Liver (tissue), 9 donors: ENCODE results near the gene CD244. TPM values are rescaled to one million over a fixed set of nuclear protein-coding genes. Genes with fewer than 3 reads are reported as not detected.

Experiments
- DNase-seq: peaks from one replicate; pipeline ENCODE4 v3.0.0-alpha.2; 2017; ENCODE audit warnings: low spot score
- H3K27ac ChIP-seq, 2 donors: one replicate each; pipeline ENCODE4 v1.7.0; 2013; ENCODE audit warnings: inconsistent platforms in 2 of 2, low read length in 2 of 2, control low read depth in 1 of 2, low read depth in 1 of 2, mild to moderate bottlenecking in 1 of 2
- H3K27me3 ChIP-seq, 4 donors: one replicate each; pipeline versions ENCODE4 v1.6.1 to v1.7.0; 2013; ENCODE audit warnings: low read length in 3 of 4, inconsistent platforms in 1 of 4, mild to moderate bottlenecking in 1 of 4, moderate library complexity in 1 of 4; ENCODE audit not compliant: control insufficient read depth in 4 of 4, insufficient read depth in 4 of 4
- H3K36me3 ChIP-seq, 4 donors: one replicate each; pipeline versions ENCODE4 v1.6.1 to v1.7.0; 2013; ENCODE audit warnings: low read length in 3 of 4, mild to moderate bottlenecking in 3 of 4, low read depth in 1 of 4, moderate library complexity in 1 of 4; ENCODE audit not compliant: control insufficient read depth in 4 of 4, insufficient read depth in 3 of 4
- H3K4me1 ChIP-seq, 4 donors: one replicate each; pipeline versions ENCODE4 v1.6.1 to v1.7.0; 2013; ENCODE audit warnings: low read length in 3 of 4, mild to moderate bottlenecking in 3 of 4, moderate library complexity in 1 of 4; ENCODE audit not compliant: control insufficient read depth in 4 of 4, insufficient read depth in 4 of 4
- H3K4me3 ChIP-seq, 3 donors: one replicate each; pipeline versions ENCODE4 v1.6.1 to v1.7.0; 2013; ENCODE audit warnings: low read length in 3 of 3, control low read depth in 1 of 3, low read depth in 1 of 3, mild to moderate bottlenecking in 1 of 3
- H3K9ac ChIP-seq, 2 donors: one replicate each; pipeline ENCODE4 v1.7.0; 2013; ENCODE audit warnings: low read length in 2 of 2, mild to moderate bottlenecking in 2 of 2, moderate library complexity in 2 of 2, control low read depth in 1 of 2, low read depth in 1 of 2
- H3K9me3 ChIP-seq, 4 donors: one replicate each; pipeline versions ENCODE4 v1.6.1 to v1.7.0; 2013; ENCODE audit warnings: low read length in 3 of 4; ENCODE audit not compliant: control insufficient read depth in 4 of 4
- ATF3 ChIP-seq: IDR thresholded peaks from 2 replicates; pipeline ENCODE4 v1.6.1; 2016; ENCODE audit warnings: antibody characterized with exemption
- EGR1 ChIP-seq, 2 donors: IDR thresholded peaks; 2 replicates each; pipeline ENCODE4 v1.6.1; 2016 to 2018; ENCODE audit warnings: antibody characterized with exemption in 2 of 2, low read depth in 2 of 2
- FOXA1 ChIP-seq: IDR thresholded peaks from 2 replicates; pipeline ENCODE4 v1.6.1; 2016; ENCODE audit warnings: antibody characterized with exemption
- FOXA2 ChIP-seq: IDR thresholded peaks from 2 replicates; pipeline ENCODE4 v1.6.1; 2016; ENCODE audit warnings: antibody characterized with exemption
- GABPA ChIP-seq, 2 donors: IDR thresholded peaks in 1 of 2; conservative IDR thresholded peaks in 1 of 2; 2 replicates each; pipeline ENCODE4 v1.6.1; 2016; ENCODE audit warnings: antibody characterized with exemption in 2 of 2, mild to moderate bottlenecking in 1 of 2, moderate library complexity in 1 of 2
- HNF4A ChIP-seq, 2 donors: conservative IDR thresholded peaks; 2 replicates each; pipeline ENCODE4 v1.6.1; 2016; ENCODE audit warnings: antibody characterized with exemption in 2 of 2, mild to moderate bottlenecking in 2 of 2
- HNF4G ChIP-seq: IDR thresholded peaks from 2 replicates; pipeline ENCODE4 v1.6.1; 2016; ENCODE audit warnings: antibody characterized with exemption
- JUND ChIP-seq, 2 donors: IDR thresholded peaks; 2 replicates each; pipeline ENCODE4 v1.6.1; 2016; ENCODE audit warnings: antibody characterized with exemption in 2 of 2
- NR2F2 ChIP-seq: IDR thresholded peaks from 2 replicates; pipeline ENCODE4 v1.6.1; 2016; ENCODE audit warnings: antibody characterized with exemption
- RAD21 ChIP-seq, 2 donors: IDR thresholded peaks; 2 replicates each; pipeline ENCODE4 v1.6.1; 2016; ENCODE audit warnings: antibody characterized with exemption in 2 of 2, mild to moderate bottlenecking in 2 of 2
- RXRA ChIP-seq, 2 donors: IDR thresholded peaks; 2 replicates each; pipeline ENCODE4 v1.6.1; 2017 to 2018; ENCODE audit warnings: antibody characterized with exemption in 2 of 2, mild to moderate bottlenecking in 1 of 2
- SP1 ChIP-seq: IDR thresholded peaks from 2 replicates; pipeline ENCODE4 v1.6.1; 2018; ENCODE audit warnings: antibody characterized with exemption, mild to moderate bottlenecking
- TAF1 ChIP-seq: conservative IDR thresholded peaks from 2 replicates; pipeline ENCODE4 v1.6.1; 2016; ENCODE audit warnings: antibody characterized with exemption, mild to moderate bottlenecking
- YY1 ChIP-seq: IDR thresholded peaks from 2 replicates; pipeline ENCODE4 v1.6.1; 2016; ENCODE audit warnings: antibody characterized with exemption, mild to moderate bottlenecking
- ZBTB33 ChIP-seq: IDR thresholded peaks from 2 replicates; pipeline ENCODE4 v1.6.1; 2016; ENCODE audit warnings: antibody characterized with exemption
- WGBS: extraction: QIAGEN DNeasy Blood & Tissue Kit; methylation state at CpG from one replicate; pipeline ENCODE4 v1.1.7; 2013; 5-methylcytosine and 5-hydroxymethylcytosine counted together
- polyA plus RNA-seq, 2 donors: library from polyadenylated mRNA; stranded (reverse) in 1 of 2; unstranded in 1 of 2; fragments of 200-250 nt in 1 of 2; fragments of >200 nt in 1 of 2; fragmentation: Nextera tagmentation in 1 of 2; extraction: Ambion mirVana in 1 of 2; gene quantifications; one replicate each; pipeline versions ENCODE4 v1.2.1 to v1.2.3, GENCODE V29; 2013 to 2015
- total RNA-seq, 2 donors: library from RNA; depleted of rRNA; stranded (reverse); fragments of >200 nt; gene quantifications; one replicate each; pipeline ENCODE4 v1.2.3, GENCODE V29; 2014
- TF ChIP-seq, protein P1 (sequence below): IDR thresholded peaks from 2 replicates; pipeline ENCODE4 v1.6.1; 2016; ENCODE audit warnings: antibody characterized with exemption
- TF ChIP-seq, protein P2 (sequence below): IDR thresholded peaks from 2 replicates; pipeline ENCODE4 v1.6.1; 2016; ENCODE audit warnings: antibody characterized with exemption, mild to moderate bottlenecking
- donor health status: healthy.
- donor health status: healthy.
- donor health status: healthy.
- donor health status: healthy.
- donor health status: healthy.

The CD244 gene
- total and polyA plus RNA-seq, 4 donors = 0.85 to 6.6 (median 1.8) TPM

DNA sequence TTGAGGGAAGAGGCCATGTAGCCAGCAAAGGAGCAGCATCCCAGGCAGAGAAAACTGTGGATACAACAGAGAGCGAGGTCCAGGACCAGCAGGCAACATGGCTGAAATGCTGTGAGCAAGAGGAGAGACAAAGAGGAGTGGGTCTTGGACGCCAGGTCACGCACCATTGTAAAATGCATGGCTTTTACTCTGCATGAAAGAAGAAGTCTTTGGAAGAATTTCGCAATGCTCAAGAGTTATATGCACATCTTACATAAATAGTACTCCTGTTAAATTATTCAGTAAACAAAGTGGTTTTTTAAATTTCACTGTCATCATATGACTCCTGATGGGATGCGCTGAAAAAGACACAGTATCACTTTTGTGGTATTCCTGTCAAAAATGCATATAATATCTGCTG, 3.5 kb downstream of the CD244 start:
- Histone ChIP-seq H3K9ac (no peak overlapping the region), H3K4me3 (no peak overlapping the region), H3K4me1 (peaks cover 0 to 8% (median 8%) of the 10 kb centered on the region in 4 donors), H3K27me3 (no peaks in the 10 kb centered on the region), H3K27ac (no peak overlapping the region), H3K36me3 (no peaks in the 10 kb centered on the region), H3K9me3 (no peaks in the 10 kb centered on the region)
- TF ChIP-seq JUND (IDR thresholded peaks at IDR 0.05) (no peak), ZBTB33 (no peak), HNF4G (no peak), NR2F2 (no peak)
- WGBS = 90% methylated on average over 5 of the region's 5 CpGs
- DNase-seq = no peak

DNA sequence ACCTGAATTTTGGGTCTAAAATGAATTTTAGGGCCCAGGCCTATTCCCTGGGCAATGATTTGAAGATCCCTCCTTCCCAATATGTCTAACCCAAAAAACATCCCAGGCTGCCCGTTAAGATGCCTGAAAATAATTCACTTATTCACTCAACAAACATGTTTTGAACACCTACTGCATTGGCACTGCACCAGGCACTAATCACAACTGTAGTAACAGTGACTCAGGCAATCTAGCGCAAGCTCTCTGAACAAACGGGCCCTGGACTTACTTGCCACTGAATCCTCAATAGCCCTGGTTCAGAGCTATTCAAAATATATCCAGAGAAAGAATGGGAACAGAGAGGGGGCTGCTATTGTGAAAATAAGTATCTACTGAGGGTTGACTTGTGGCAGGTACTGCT, 4.2 kb downstream of the CD244 start:
- DNase-seq = no peak
- no peak overlapping the region for H3K27ac ChIP-seq
- no peaks in the 10 kb centered on the region for H3K36me3 ChIP-seq
- peaks cover 0 to 8% (median 8%) of the 10 kb centered on the region in 4 donors for H3K4me1 ChIP-seq
- 71% methylated on average over 3 of the region's 3 CpGs for WGBS
- H3K27me3 ChIP-seq = no peaks in the 10 kb centered on the region
- no peak overlapping the region for H3K9ac ChIP-seq
- no peak overlapping the region for H3K4me3 ChIP-seq
- no peak for TF ChIP-seq TAF1
- no peak for TF ChIP-seq FOXA2
- no peak for TF ChIP-seq SP1
- TF ChIP-seq HNF4A (conservative IDR thresholded peaks at IDR 0.05) = no peak
- no peak for TF ChIP-seq ATF3
- TF ChIP-seq JUND (IDR thresholded peaks at IDR 0.05) = no peak
- TF ChIP-seq YY1 = no peak
- no peak for TF ChIP-seq RAD21 (IDR thresholded peaks at IDR 0.05)
- no peak for TF ChIP-seq FOXA1
- no peak for TF ChIP-seq NR2F2
- no peak for TF ChIP-seq GABPA (IDR thresholded peaks at IDR 0.05 in 1 of 2, conservative IDR thresholded peaks at IDR 0.05 in 1 of 2)
- no peak for TF ChIP-seq RXRA (IDR thresholded peaks at IDR 0.05)
- TF ChIP-seq, protein P1, sequence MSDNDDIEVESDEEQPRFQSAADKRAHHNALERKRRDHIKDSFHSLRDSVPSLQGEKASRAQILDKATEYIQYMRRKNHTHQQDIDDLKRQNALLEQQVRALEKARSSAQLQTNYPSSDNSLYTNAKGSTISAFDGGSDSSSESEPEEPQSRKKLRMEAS = no peak
- TF ChIP-seq EGR1 (IDR thresholded peaks at IDR 0.05; ENCODE audit: low read depth in 2 of 2) = no peak
- TF ChIP-seq ZBTB33 = no peak
- TF ChIP-seq, protein P2, sequence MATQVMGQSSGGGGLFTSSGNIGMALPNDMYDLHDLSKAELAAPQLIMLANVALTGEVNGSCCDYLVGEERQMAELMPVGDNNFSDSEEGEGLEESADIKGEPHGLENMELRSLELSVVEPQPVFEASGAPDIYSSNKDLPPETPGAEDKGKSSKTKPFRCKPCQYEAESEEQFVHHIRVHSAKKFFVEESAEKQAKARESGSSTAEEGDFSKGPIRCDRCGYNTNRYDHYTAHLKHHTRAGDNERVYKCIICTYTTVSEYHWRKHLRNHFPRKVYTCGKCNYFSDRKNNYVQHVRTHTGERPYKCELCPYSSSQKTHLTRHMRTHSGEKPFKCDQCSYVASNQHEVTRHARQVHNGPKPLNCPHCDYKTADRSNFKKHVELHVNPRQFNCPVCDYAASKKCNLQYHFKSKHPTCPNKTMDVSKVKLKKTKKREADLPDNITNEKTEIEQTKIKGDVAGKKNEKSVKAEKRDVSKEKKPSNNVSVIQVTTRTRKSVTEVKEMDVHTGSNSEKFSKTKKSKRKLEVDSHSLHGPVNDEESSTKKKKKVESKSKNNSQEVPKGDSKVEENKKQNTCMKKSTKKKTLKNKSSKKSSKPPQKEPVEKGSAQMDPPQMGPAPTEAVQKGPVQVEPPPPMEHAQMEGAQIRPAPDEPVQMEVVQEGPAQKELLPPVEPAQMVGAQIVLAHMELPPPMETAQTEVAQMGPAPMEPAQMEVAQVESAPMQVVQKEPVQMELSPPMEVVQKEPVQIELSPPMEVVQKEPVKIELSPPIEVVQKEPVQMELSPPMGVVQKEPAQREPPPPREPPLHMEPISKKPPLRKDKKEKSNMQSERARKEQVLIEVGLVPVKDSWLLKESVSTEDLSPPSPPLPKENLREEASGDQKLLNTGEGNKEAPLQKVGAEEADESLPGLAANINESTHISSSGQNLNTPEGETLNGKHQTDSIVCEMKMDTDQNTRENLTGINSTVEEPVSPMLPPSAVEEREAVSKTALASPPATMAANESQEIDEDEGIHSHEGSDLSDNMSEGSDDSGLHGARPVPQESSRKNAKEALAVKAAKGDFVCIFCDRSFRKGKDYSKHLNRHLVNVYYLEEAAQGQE = no peak
- TF ChIP-seq HNF4G = no peak
- no peaks in the 10 kb centered on the region for H3K9me3 ChIP-seq
